Measurements from ENCODE around the gene DNAJC1. TPM values are rescaled to one million over a fixed set of nuclear protein-coding genes. Genes with fewer than 3 reads are reported as not detected.

The DNAJC1 gene
- total and polyA plus RNA-seq, 10 of the 15 experiments (the other 5 are each of a cell fraction or from before 2014, with no cell fraction given), result 2.5 to 39.3 (median 20.4) TPM

GRCh38 chr10:21954690-21955089 is 48.8 kb downstream of the DNAJC1 start:
- in situ Hi-C loops (cut with MboI), result loop anchor here (25.0 kb wide), 1 partner anchor 867 kb away; no protein-coding TSS in a partner anchor
- TF ChIP-seq BCL3 (IDR thresholded peaks at IDR 0.05; ENCODE audit: borderline replicate concordance, insufficient read depth, low read depth, low read length, poor library complexity, severe bottlenecking) (no peak), SREBF2 (IDR thresholded peaks at IDR 0.05; ENCODE audit: low read length) (no peak)

GRCh38 chr10:21954132-21954531 is 49.4 kb downstream of the DNAJC1 start:
- H3K27me3 ChIP-seq (replicated peaks in 1 of 2; ENCODE audit: control insufficient read depth in 2 of 2, insufficient read depth in 2 of 2, low read length in 1 of 2), result no peaks in the 10 kb centered on the region
- H3K79me2 ChIP-seq (ENCODE audit: control insufficient read depth, insufficient read depth, low read length), result no peaks in the 10 kb centered on the region; the same call in 1 of the 2 replicates
- no peak for DNase-seq (ENCODE audit: low read depth, low spot score)
- SMC1A ChIA-PET (ENCODE audit: uncharacterized antibody, unreplicated experiment), result interaction anchor here (0.6 to 1.8 kb wide), 5 partner anchors 88 to 1311 kb away, joined by 3 to 5 read pairs (median 3); no protein-coding TSS in a partner anchor
- no peaks in the 10 kb centered on the region for H3K36me3 ChIP-seq (ENCODE audit: control insufficient read depth in 2 of 2, insufficient read depth in 2 of 2, low read length in 1 of 2)
- WGBS (ENCODE audit: insufficient coverage, insufficient replicate concordance, low lambda C conversion rate, missing lambda C conversion rate), result 11% methylated on average over 5 of the region's 5 CpGs
- peak; percentile 80 for ATAC-seq
- H3K27ac ChIP-seq (ENCODE audit: control insufficient read depth, insufficient read depth), result no peak overlapping the region
- H3K4me2 ChIP-seq (ENCODE audit: control insufficient read depth, insufficient read depth), result 0 out of 2 replicates have a peak overlapping the region, but pooled peaks have one; percentile 7
- H3K9ac ChIP-seq (ENCODE audit: control insufficient read depth, insufficient read depth, low read length), result no peak overlapping the region
- H2AFZ ChIP-seq (ENCODE audit: control insufficient read depth, low read depth, low read length), result no peak overlapping the region
- BruUV-seq (replicated peaks), result no TSS peak
- intact Hi-C loops (cut with micrococcal nuclease; ENCODE audit: unreplicated experiment) (loop anchor here (5.0 kb wide), 4 partner anchors 217 to 877 kb away; no protein-coding TSS in a partner anchor), in situ Hi-C loops (cut with MboI) (loop anchor here (25.0 kb wide), 1 partner anchor 867 kb away; no protein-coding TSS in a partner anchor)
- H3K4me1 ChIP-seq (ENCODE audit: control insufficient read depth, insufficient read depth, low read length), result peaks cover 12% of the 10 kb centered on the region
- no peaks in the 10 kb centered on the region for H3K9me3 ChIP-seq (replicated peaks; ENCODE audit: control insufficient read depth, insufficient read depth, low read length)
- no peaks in the 10 kb centered on the region for H4K20me1 ChIP-seq (ENCODE audit: control insufficient read depth, insufficient read depth)
- peak; percentile 57 for FAIRE-seq
- CTCF ChIA-PET, result interaction anchor here (0.5 to 4.4 kb wide), 5 partner anchors 22 to 458 kb away, joined by 3 to 20 read pairs (median 4); no protein-coding TSS in a partner anchor
- RAD21 ChIA-PET (ENCODE audit: unreplicated experiment), result interaction anchor here (1.0 to 2.7 kb wide), 4 partner anchors 151 to 874 kb away, joined by 3 to 12 read pairs (median 3); no protein-coding TSS in a partner anchor
- H3K4me3 ChIP-seq, result no peak overlapping the region
- POLR2A ChIA-PET, result no interaction called here
- TF ChIP-seq TCF3 (IDR thresholded peaks at IDR 0.05; ENCODE audit: borderline replicate concordance, insufficient read depth, low read depth, low read length) (no peak), ZNF207 (IDR thresholded peaks at IDR 0.05; ENCODE audit: borderline replicate concordance) (no peak), TCF12 (IDR thresholded peaks at IDR 0.05; ENCODE audit: low read depth, low read length) (no peak), SPI1 (IDR thresholded peaks at IDR 0.05; ENCODE audit: borderline replicate concordance, insufficient read depth, low read depth, low read length) (no peak), EGR1 (IDR thresholded peaks at IDR 0.05; ENCODE audit: borderline replicate concordance in 1 of 2, low read depth in 2 of 2, low read length in 2 of 2) (no peak), LARP7 (IDR thresholded peaks at IDR 0.05) (no peak), POU2F2 (IDR thresholded peaks at IDR 0.05; ENCODE audit: borderline replicate concordance, low read depth, low read length) (no peak), RB1 (IDR thresholded peaks at IDR 0.05; ENCODE audit: borderline replicate concordance) (no peak), PAX8 (IDR thresholded peaks at IDR 0.05) (no peak), MEF2A (IDR thresholded peaks at IDR 0.05; ENCODE audit: insufficient read depth, low read depth, low read length) (peak; percentile 84), NR2C2 (IDR thresholded peaks at IDR 0.05; ENCODE audit: borderline replicate concordance, control insufficient read depth, insufficient read length, low read depth) (no peak), MEF2B (IDR thresholded peaks at IDR 0.05; ENCODE audit: partially characterized antibody, poor library complexity, severe bottlenecking) (peak; percentile 23), ZBED1 (IDR thresholded peaks at IDR 0.05; ENCODE audit: borderline replicate concordance) (no peak)

More at GRCh38 chr10:21954690-21955089, 48.8 kb downstream of the DNAJC1 start:
- ATAC-seq, result peak; percentile 51
- ChIA-PET SMC1A (ENCODE audit: uncharacterized antibody, unreplicated experiment) (interaction anchor here (1.8 kb wide), 1 partner anchor 230 kb away, joined by 4 read pairs; no protein-coding TSS in a partner anchor), POLR2A (no interaction called here), RAD21 (ENCODE audit: unreplicated experiment) (interaction anchor here (2.7 kb wide), 1 partner anchor 459 kb away, joined by 12 read pairs; no protein-coding TSS in a partner anchor), CTCF (interaction anchor here (0.9 to 4.4 kb wide), 3 partner anchors 22 to 459 kb away, joined by 4 to 20 read pairs (median 9); no protein-coding TSS in a partner anchor)
- BruUV-seq (replicated peaks), result no TSS peak
- H3K9me3 ChIP-seq (replicated peaks; ENCODE audit: control insufficient read depth, insufficient read depth, low read length), result no peaks in the 10 kb centered on the region
- no peak overlapping the region for H3K9ac ChIP-seq (ENCODE audit: control insufficient read depth, insufficient read depth, low read length)
- H3K36me3 ChIP-seq (ENCODE audit: control insufficient read depth in 2 of 2, insufficient read depth in 2 of 2, low read length in 1 of 2), result no peaks in the 10 kb centered on the region
- no peaks in the 10 kb centered on the region; the same call in 1 of the 2 replicates for H3K79me2 ChIP-seq (ENCODE audit: control insufficient read depth, insufficient read depth, low read length)
- no peak for DNase-seq (ENCODE audit: low read depth, low spot score)
- 81% methylated on average over 1 of the region's 1 CpG for WGBS (ENCODE audit: insufficient coverage, insufficient replicate concordance, low lambda C conversion rate, missing lambda C conversion rate)
- peak; percentile 41 for FAIRE-seq
- no peak overlapping the region for H3K4me3 ChIP-seq
- intact Hi-C loops (cut with micrococcal nuclease; ENCODE audit: unreplicated experiment), result loop anchor here (5.0 kb wide), 4 partner anchors 217 to 877 kb away; no protein-coding TSS in a partner anchor
- H4K20me1 ChIP-seq (ENCODE audit: control insufficient read depth, insufficient read depth), result no peaks in the 10 kb centered on the region
- H2AFZ ChIP-seq (ENCODE audit: control insufficient read depth, low read depth, low read length), result no peak overlapping the region
- H3K27me3 ChIP-seq (replicated peaks in 1 of 2; ENCODE audit: control insufficient read depth in 2 of 2, insufficient read depth in 2 of 2, low read length in 1 of 2), result no peaks in the 10 kb centered on the region
- H3K4me2 ChIP-seq (ENCODE audit: control insufficient read depth, insufficient read depth), result 0 out of 2 replicates have a peak overlapping the region, but pooled peaks have one; percentile 7
- peaks cover 12% of the 10 kb centered on the region for H3K4me1 ChIP-seq (ENCODE audit: control insufficient read depth, insufficient read depth, low read length)
- H3K27ac ChIP-seq (ENCODE audit: control insufficient read depth, insufficient read depth), result no peak overlapping the region

Data from GM12878 (cell line).